ENCODE data around the gene SYNDIG1. TPM values are rescaled to one million over a fixed set of nuclear protein-coding genes. Genes with fewer than 3 reads are reported as not detected.

Gene SYNDIG1
- total RNA-seq, 4 donors from 2014 or later = 8.3 to 12.4 (median 10.2) TPM

GRCh38 chr20:24654425-24654824 lies 185.0 kb downstream of the SYNDIG1 start:
- Histone ChIP-seq H3K36me3 (no peaks in the 10 kb centered on the region), H3K4me3 (replicated peaks in 1 of 3) (no peak overlapping the region), H3K27me3 (no peaks in the 10 kb centered on the region), H3K9me3 (no peaks in the 10 kb centered on the region), H3K27ac (no peak overlapping the region), H3K4me1 (no peaks in the 10 kb centered on the region)
- TF ChIP-seq POLR2A (IDR thresholded peaks at IDR 0.05) = no peak
- no peak for DNase-seq
- whole genome bisulfite sequencing, 2 donors = 49 to 58% methylated on average over 1 of the region's 1 CpG
- intact Hi-C loops (cut with DNase I) = no loop called here

DNA sequence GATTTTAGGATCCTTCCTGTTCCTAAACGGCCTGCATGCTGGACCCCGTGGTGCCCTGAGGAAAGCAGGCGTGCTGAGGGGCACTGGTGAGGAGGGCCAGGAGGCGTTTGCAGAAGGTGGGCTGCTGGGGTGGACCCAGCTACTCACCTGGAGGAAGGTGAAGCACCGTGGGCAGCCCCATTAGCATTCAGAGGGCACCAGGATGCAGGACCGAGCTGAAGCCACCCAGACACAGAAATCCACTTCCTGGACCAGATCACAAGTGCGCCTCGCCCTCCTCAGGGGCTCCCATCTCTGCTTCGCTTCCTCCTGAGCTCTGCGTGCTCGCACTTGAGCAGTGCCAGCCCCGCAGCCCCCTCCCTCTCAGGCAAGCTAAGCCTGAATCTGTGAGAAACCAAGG lies 187.0 kb downstream of the SYNDIG1 start:
- Histone ChIP-seq H3K27me3 (no peaks in the 10 kb centered on the region), H3K4me3 (replicated peaks in 1 of 3) (no peak overlapping the region), H3K9me3 (no peaks in the 10 kb centered on the region), H3K36me3 (no peaks in the 10 kb centered on the region), H3K27ac (no peak overlapping the region), H3K4me1 (no peaks in the 10 kb centered on the region)
- WGBS, 2 donors = 86 to 87% methylated on average over 12 of the region's 12 CpGs
- TF ChIP-seq, protein P1, sequence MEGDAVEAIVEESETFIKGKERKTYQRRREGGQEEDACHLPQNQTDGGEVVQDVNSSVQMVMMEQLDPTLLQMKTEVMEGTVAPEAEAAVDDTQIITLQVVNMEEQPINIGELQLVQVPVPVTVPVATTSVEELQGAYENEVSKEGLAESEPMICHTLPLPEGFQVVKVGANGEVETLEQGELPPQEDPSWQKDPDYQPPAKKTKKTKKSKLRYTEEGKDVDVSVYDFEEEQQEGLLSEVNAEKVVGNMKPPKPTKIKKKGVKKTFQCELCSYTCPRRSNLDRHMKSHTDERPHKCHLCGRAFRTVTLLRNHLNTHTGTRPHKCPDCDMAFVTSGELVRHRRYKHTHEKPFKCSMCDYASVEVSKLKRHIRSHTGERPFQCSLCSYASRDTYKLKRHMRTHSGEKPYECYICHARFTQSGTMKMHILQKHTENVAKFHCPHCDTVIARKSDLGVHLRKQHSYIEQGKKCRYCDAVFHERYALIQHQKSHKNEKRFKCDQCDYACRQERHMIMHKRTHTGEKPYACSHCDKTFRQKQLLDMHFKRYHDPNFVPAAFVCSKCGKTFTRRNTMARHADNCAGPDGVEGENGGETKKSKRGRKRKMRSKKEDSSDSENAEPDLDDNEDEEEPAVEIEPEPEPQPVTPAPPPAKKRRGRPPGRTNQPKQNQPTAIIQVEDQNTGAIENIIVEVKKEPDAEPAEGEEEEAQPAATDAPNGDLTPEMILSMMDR (IDR thresholded peaks at IDR 0.05) = no peak
- TF ChIP-seq POLR2A (IDR thresholded peaks at IDR 0.05) = no peak
- intact Hi-C loops (cut with DNase I) = no loop called here
- DNase-seq = no peak

GRCh38 chr20:24657196-24657595 lies 187.8 kb downstream of the SYNDIG1 start:
- Histone ChIP-seq H3K4me1 (no peaks in the 10 kb centered on the region), H3K9me3 (no peaks in the 10 kb centered on the region), H3K27me3 (no peaks in the 10 kb centered on the region), H3K4me3 (replicated peaks in 1 of 3) (no peak overlapping the region), H3K27ac (no peak overlapping the region), H3K36me3 (no peaks in the 10 kb centered on the region)
- TF ChIP-seq, protein P1 (IDR thresholded peaks at IDR 0.05) = no peak
- TF ChIP-seq POLR2A (IDR thresholded peaks at IDR 0.05) = no peak
- intact Hi-C loops (cut with DNase I) = no loop called here
- 95 to 96% methylated on average over 8 of the region's 8 CpGs for WGBS, 2 donors
- no peak for DNase-seq

- 81 to 92% methylated on average over 25 to 27 of the region's 27 CpGs for WGBS, 2 donors
- no peaks in the 10 kb centered on the region for H3K36me3 ChIP-seq
- no peak for DNase-seq
- H3K4me3 ChIP-seq (replicated peaks in 1 of 3) = no peak overlapping the region
- intact Hi-C loops (cut with DNase I) = no loop called here
- H3K9me3 ChIP-seq = no peaks in the 10 kb centered on the region
- TF ChIP-seq, protein P1 (IDR thresholded peaks at IDR 0.05) = no peak
- no peak for TF ChIP-seq POLR2A (IDR thresholded peaks at IDR 0.05)
- no peaks in the 10 kb centered on the region for H3K27me3 ChIP-seq
- H3K4me1 ChIP-seq = no peaks in the 10 kb centered on the region
- no peak overlapping the region for H3K27ac ChIP-seq
Measured at GRCh38 chr20:24657878-24658620, 188.6 kb downstream of the SYNDIG1 start.

DNA sequence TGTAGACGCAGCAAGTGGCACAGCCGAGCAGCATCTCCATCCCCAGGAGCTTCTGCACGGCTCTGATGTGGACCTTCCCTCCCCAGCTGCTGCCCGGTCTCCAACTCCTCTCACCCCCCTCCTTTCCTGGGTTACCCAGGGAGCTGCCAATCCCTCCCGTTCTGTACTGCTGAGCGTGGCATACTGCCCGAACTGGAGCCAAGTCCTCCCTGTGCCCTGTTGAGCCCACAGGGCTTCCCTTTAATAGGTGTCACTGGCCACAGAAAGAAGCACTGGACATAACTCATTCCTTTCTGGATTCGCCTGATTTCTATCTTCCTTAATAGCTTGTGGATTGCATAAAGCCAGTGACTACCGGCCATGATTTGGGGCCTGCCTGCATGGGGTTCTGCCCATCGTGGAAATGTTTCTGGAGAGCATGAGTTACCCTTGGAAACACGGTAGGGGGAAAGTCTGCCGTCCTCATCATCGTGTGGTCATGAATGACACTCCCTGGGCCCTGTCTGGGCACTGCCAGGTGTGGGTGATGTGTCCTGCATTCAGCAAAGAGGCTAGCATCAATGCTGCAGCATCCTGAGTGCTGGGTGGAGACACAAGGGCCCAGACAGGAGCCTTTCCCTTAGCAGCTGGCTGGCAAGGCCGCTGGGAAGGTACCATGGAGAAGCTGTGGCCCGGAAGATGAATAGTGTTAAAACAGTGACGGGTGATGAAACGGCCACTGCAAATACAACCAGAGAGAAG lies 189.7 kb downstream of the SYNDIG1 start:
- WGBS, 2 donors = 81 to 86% methylated on average over 17 of the region's 17 CpGs
- no peaks in the 10 kb centered on the region for H3K9me3 ChIP-seq
- intact Hi-C loops (cut with DNase I) = no loop called here

More for the DNA sequence above, 189.7 kb downstream of the SYNDIG1 start:
- no peak for DNase-seq
- no peaks in the 10 kb centered on the region for H3K4me1 ChIP-seq
- H3K4me3 ChIP-seq (replicated peaks in 1 of 3) = no peak overlapping the region
- TF ChIP-seq, protein P1 (IDR thresholded peaks at IDR 0.05) = no peak
- no peak for TF ChIP-seq POLR2A (IDR thresholded peaks at IDR 0.05)
- H3K36me3 ChIP-seq = no peaks in the 10 kb centered on the region
- H3K27ac ChIP-seq = no peak overlapping the region
- H3K27me3 ChIP-seq = no peaks in the 10 kb centered on the region
